ENCODE measurements around the gene FOXC1. TPM values are rescaled to one million over a fixed set of nuclear protein-coding genes. Genes with fewer than 3 reads are reported as not detected.

The FOXC1 gene
- total RNA-seq, 1 donor from 2014 or later, result 9.8 TPM

- TF ChIP-seq CTCF (IDR thresholded peaks at IDR 0.05), result no peak
- Histone ChIP-seq H3K4me1 (no peaks in the 10 kb centered on the region), H3K9me3 (no peaks in the 10 kb centered on the region), H3K36me3 (no peaks in the 10 kb centered on the region), H3K4me3 (no peak overlapping the region), H3K27me3 (no peaks in the 10 kb centered on the region), H3K27ac (no peak overlapping the region)
- DNase-seq (ENCODE audit: extremely low spot score in 2 of 2), result no peak
- intact Hi-C loops (cut with DNase I), result no loop called here
Measured at GRCh38 chr6:1654054-1654453, 44.3 kb downstream of the FOXC1 start.

- Histone ChIP-seq H3K36me3 (no peaks in the 10 kb centered on the region), H3K27ac (no peak overlapping the region), H3K27me3 (no peaks in the 10 kb centered on the region), H3K4me1 (no peaks in the 10 kb centered on the region), H3K9me3 (no peaks in the 10 kb centered on the region), H3K4me3 (no peak overlapping the region)
- TF ChIP-seq CTCF (IDR thresholded peaks at IDR 0.05), result no peak
- no peak for TF ChIP-seq POLR2A (IDR thresholded peaks at IDR 0.05)
- TF ChIP-seq POLR2AphosphoS5 (IDR thresholded peaks at IDR 0.05; ENCODE audit: insufficient read depth in 1 of 2, low read depth in 1 of 2), result no peak
- no peak for DNase-seq (ENCODE audit: extremely low spot score in 2 of 2)
- intact Hi-C loops (cut with DNase I), result no loop called here
Measured at GRCh38 chr6:1657116-1657770, 47.5 kb downstream of the FOXC1 start.

- Histone ChIP-seq H3K9me3 (no peaks in the 10 kb centered on the region), H3K27ac (no peak overlapping the region)
- TF ChIP-seq POLR2A (IDR thresholded peaks at IDR 0.05) (no peak), POLR2AphosphoS5 (IDR thresholded peaks at IDR 0.05; ENCODE audit: insufficient read depth in 1 of 2, low read depth in 1 of 2) (no peak), CTCF (IDR thresholded peaks at IDR 0.05) (no peak)
Measured at GRCh38 chr6:1657771-1658165, 48.1 kb downstream of the FOXC1 start.

GRCh38 chr6:1658212-1659005 is 48.7 kb downstream of the FOXC1 start:
- no peak for DNase-seq (ENCODE audit: extremely low spot score in 2 of 2)
- Histone ChIP-seq H3K27ac (no peak overlapping the region), H3K4me1 (no peaks in the 10 kb centered on the region)

More at GRCh38 chr6:1657771-1658165, 48.1 kb downstream of the FOXC1 start:
- Histone ChIP-seq H3K36me3 (no peaks in the 10 kb centered on the region), H3K4me1 (no peaks in the 10 kb centered on the region), H3K4me3 (no peak overlapping the region), H3K27me3 (no peaks in the 10 kb centered on the region)
- DNase-seq (ENCODE audit: extremely low spot score in 2 of 2), result no peak
- intact Hi-C loops (cut with DNase I), result no loop called here

More at GRCh38 chr6:1658212-1659005, 48.7 kb downstream of the FOXC1 start:
- Histone ChIP-seq H3K4me3 (no peak overlapping the region), H3K9me3 (no peaks in the 10 kb centered on the region), H3K27me3 (no peaks in the 10 kb centered on the region), H3K36me3 (no peaks in the 10 kb centered on the region)
- intact Hi-C loops (cut with DNase I), result no loop called here
- no peak for TF ChIP-seq CTCF (IDR thresholded peaks at IDR 0.05)
- no peak for TF ChIP-seq POLR2AphosphoS5 (IDR thresholded peaks at IDR 0.05; ENCODE audit: insufficient read depth in 1 of 2, low read depth in 1 of 2)
- no peak for TF ChIP-seq POLR2A (IDR thresholded peaks at IDR 0.05)

Data from vagina (tissue), 2 donors.